Nucleus accumbens (tissue), 56 donors: ENCODE results near the gene HYDIN.
"Not testable (repeated sequence)": the region's sequence is repeated elsewhere in the genome, so short reads cannot be mapped to it uniquely, and the experiment has no call there.

Source experiments
- DNase-seq, 56 donors: peaks; one replicate each; lab custom pipeline; 2025; lab: John Stamatoyannopoulos, UW

Gene HYDIN

GRCh38 chr16:71226229-71227141 is 4.0 kb downstream of the HYDIN start:
- no peak for DNase-seq

- no peak for DNase-seq
Observed at GRCh38 chr16:71225145-71225544, 5.4 kb downstream of the HYDIN start.

- peak in 1 of 56 donors; percentile 1 for DNase-seq
Observed at GRCh38 chr16:71218306-71218963, 12.1 kb downstream of the HYDIN start.

GRCh38 chr16:71217506-71217905 is 13.0 kb downstream of the HYDIN start:
- DNase-seq, result no peak

GRCh38 chr16:71216714-71217113 is 13.8 kb downstream of the HYDIN start:
- DNase-seq, result no peak

GRCh38 chr16:71214746-71215381 is 15.7 kb downstream of the HYDIN start:
- no peak for DNase-seq

GRCh38 chr16:71205482-71206131 is 24.9 kb downstream of the HYDIN start:
- peak in 30 of 56 donors; percentile 1 to 57 (median 15) for DNase-seq

GRCh38 chr16:71203631-71204030 is 26.9 kb downstream of the HYDIN start:
- no peak for DNase-seq

GRCh38 chr16:71201556-71201955 is 29.0 kb downstream of the HYDIN start:
- no peak for DNase-seq

GRCh38 chr16:71201054-71201453 is 29.5 kb downstream of the HYDIN start:
- DNase-seq, result no peak

GRCh38 chr16:71198408-71198807 is 32.1 kb downstream of the HYDIN start:
- no peak for DNase-seq

GRCh38 chr16:71192387-71192786 is 38.1 kb downstream of the HYDIN start:
- DNase-seq, result no peak

GRCh38 chr16:71188956-71189712 is 41.4 kb downstream of the HYDIN start:
- no peak for DNase-seq

- no peak for DNase-seq
Observed at GRCh38 chr16:71185347-71185746, 45.2 kb downstream of the HYDIN start.

- DNase-seq, result no peak
Observed at GRCh38 chr16:71179569-71179968, 51.0 kb downstream of the HYDIN start.

GRCh38 chr16:71172481-71173207 is 57.9 kb downstream of the HYDIN start:
- DNase-seq, result no peak

GRCh38 chr16:71161007-71161406 is 69.5 kb downstream of the HYDIN start:
- not testable (repeated sequence) for DNase-seq

- not testable (repeated sequence) for DNase-seq
Observed at GRCh38 chr16:71157278-71157677, 73.2 kb downstream of the HYDIN start.

GRCh38 chr16:71153329-71153728 is 77.2 kb downstream of the HYDIN start:
- DNase-seq, result not testable (repeated sequence)
